Nephron progenitor cell (in vitro differentiated cells): Measurements from ENCODE around the gene HECTD3.
"Not testable (repeated sequence)": the region's sequence is repeated elsewhere in the genome, so short reads cannot be mapped to it uniquely, and the experiment has no call there.

Experiments used
- DNase-seq: peaks from one replicate; pipeline ENCODE4 v3.0.0; 2021
- H3K27ac Mint-ChIP-seq: 2 replicates; pipeline ENCODE4 v1.8.0; 2021; ENCODE audit warnings: mild to moderate bottlenecking, moderate library complexity, mixed read lengths
- H3K27me3 Mint-ChIP-seq: 2 replicates; pipeline ENCODE4 v1.8.0; 2021; ENCODE audit warnings: mild to moderate bottlenecking, low read depth, mixed read lengths; ENCODE audit not compliant: poor library complexity
- H3K36me3 Mint-ChIP-seq: 2 replicates; pipeline ENCODE4 v1.8.0; 2021; ENCODE audit warnings: low read depth, mixed read lengths
- H3K4me1 Mint-ChIP-seq: 2 replicates; pipeline ENCODE4 v1.8.0; 2021; ENCODE audit warnings: mixed read lengths
- H3K4me3 Mint-ChIP-seq: 2 replicates; pipeline ENCODE4 v1.8.0; 2021; ENCODE audit warnings: mild to moderate bottlenecking, moderate library complexity, mixed read lengths
- H3K9me3 Mint-ChIP-seq: 2 replicates; pipeline ENCODE4 v1.8.0; 2021; ENCODE audit warnings: mild to moderate bottlenecking, moderate library complexity, mixed read lengths
- CTCF ChIP-seq: fragments of 200-600 bp; sonication (generic); IDR thresholded peaks from 2 replicates; pipeline ENCODE4 v1.5.0; 2021; ENCODE audit warnings: antibody characterized with exemption

HECTD3 gene

GRCh38 chr1:44988531-44989156 lies 22.5 kb downstream of the HECTD3 start:
- H3K9me3 Mint-ChIP-seq: peaks cover 12% of the 10 kb centered on the region
- H3K4me1 Mint-ChIP-seq: peaks cover 23% of the 10 kb centered on the region
- H3K4me3 Mint-ChIP-seq: no peak overlapping the region
- H3K27ac Mint-ChIP-seq: no peak overlapping the region
- DNase-seq: no peak
- H3K36me3 Mint-ChIP-seq: peaks cover 5% of the 10 kb centered on the region
- H3K27me3 Mint-ChIP-seq: peaks cover 14% of the 10 kb centered on the region
- no peak for TF ChIP-seq CTCF

DNA sequence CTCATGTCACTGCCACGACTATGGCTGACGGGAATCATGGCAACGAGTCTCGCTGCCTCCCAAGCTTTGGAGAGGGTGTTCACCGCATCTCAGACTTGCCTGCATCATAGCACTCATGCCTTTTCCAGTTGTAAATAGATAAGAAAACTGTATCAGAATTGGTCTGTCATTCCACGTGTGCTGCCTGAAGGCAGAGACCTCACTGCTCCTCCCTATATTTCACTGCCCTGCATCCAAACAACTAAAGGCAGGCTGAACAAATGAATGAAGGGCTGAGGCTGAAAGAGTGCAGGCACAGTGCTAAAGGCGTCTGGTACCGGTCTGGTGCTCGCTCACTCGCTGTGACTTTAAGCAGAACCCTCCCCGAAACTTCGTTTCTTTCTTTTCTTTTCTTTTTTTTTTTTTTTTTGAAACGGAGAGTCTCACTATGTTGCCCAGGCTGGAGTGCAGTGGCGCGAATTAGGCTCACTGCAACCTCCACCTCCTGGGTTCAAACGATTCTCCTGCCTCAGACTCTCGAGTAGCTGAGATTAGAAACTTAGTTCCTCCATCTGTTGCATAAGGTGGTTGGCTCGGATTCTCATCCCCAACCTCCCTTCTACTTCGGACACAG lies 25.3 kb downstream of the HECTD3 start:
- TF ChIP-seq CTCF: no peak
- Mint-ChIP-seq H3K27me3 (peaks cover 9% of the 10 kb centered on the region), H3K27ac (peak overlapping the region; percentile 63), H3K9me3 (peaks cover 12% of the 10 kb centered on the region), H3K36me3 (peaks cover 7% of the 10 kb centered on the region), H3K4me1 (peaks cover 19% of the 10 kb centered on the region), H3K4me3 (peak overlapping the region; percentile 96)
- no peak for DNase-seq

DNA sequence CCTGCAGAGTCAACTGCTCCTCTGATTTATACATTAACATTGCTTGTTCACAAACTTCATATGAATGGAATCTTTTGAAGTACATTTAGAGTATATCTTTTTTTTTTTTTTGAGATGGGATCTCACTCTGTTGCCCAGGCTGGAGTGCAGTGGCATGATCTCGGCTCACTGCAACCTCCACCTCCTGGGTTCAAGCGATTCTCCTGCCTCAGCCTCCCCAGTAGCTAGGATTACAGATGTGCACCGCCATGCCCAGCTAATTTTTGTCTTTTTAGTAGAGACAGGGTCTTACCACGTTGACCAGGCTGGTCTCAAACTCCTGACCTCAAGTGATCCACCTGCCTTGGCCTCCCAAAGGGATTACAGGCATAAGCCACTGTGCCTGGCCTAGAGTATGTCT lies 33.8 kb downstream of the HECTD3 start:
- not testable (repeated sequence) for H3K4me3 Mint-ChIP-seq, H3K4me1 Mint-ChIP-seq, H3K27ac Mint-ChIP-seq, DNase-seq, H3K27me3 Mint-ChIP-seq
- Mint-ChIP-seq H3K36me3 (peaks cover 57% of the 10 kb centered on the region), H3K9me3 (peaks cover 19% of the 10 kb centered on the region)

GRCh38 chr1:44976252-44976651 lies 34.9 kb downstream of the HECTD3 start:
- Mint-ChIP-seq H3K4me1 (no peaks in the 10 kb centered on the region), H3K9me3 (peaks cover 19% of the 10 kb centered on the region), H3K27ac (no peak overlapping the region), H3K36me3 (peaks cover 63% of the 10 kb centered on the region), H3K27me3 (no peaks in the 10 kb centered on the region), H3K4me3 (no peak overlapping the region)
- no peak for DNase-seq
- no peak for TF ChIP-seq CTCF

- H3K36me3 Mint-ChIP-seq: peaks cover 50% of the 10 kb centered on the region
- peaks cover 5% of the 10 kb centered on the region for H3K4me1 Mint-ChIP-seq
- H3K27ac Mint-ChIP-seq: no peak overlapping the region
- no peaks in the 10 kb centered on the region for H3K27me3 Mint-ChIP-seq
- TF ChIP-seq CTCF: no peak
- H3K9me3 Mint-ChIP-seq: peaks cover 19% of the 10 kb centered on the region
- no peak for DNase-seq
- no peak overlapping the region for H3K4me3 Mint-ChIP-seq
Observed at GRCh38 chr1:44973645-44974044, 37.5 kb downstream of the HECTD3 start.

DNA sequence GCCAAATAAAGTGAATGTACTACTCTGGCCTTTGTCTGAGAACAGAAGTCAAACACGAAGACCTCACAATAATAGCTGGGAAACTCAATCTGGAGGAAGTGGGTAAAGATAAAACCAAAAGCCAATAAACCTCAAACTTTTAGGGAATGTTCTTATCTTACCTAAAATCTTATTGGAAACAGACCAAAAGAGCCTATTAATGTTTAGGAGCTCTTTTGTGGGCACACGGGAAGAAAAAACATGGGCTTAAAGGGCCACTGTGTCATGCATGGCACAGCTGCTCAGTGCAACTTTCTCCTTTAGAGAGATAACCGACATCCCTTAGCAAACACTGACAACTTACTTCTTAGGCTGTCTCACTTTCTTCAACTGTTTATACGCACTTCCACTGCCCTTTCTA lies 40.8 kb downstream of the HECTD3 start:
- no peak overlapping the region for H3K4me3 Mint-ChIP-seq
- peaks cover 3% of the 10 kb centered on the region for H3K27me3 Mint-ChIP-seq
- H3K36me3 Mint-ChIP-seq: peaks cover 30% of the 10 kb centered on the region
- no peaks in the 10 kb centered on the region for H3K9me3 Mint-ChIP-seq
- H3K27ac Mint-ChIP-seq: no peak overlapping the region
- DNase-seq: no peak
- TF ChIP-seq CTCF: no peak
- peaks cover 5% of the 10 kb centered on the region for H3K4me1 Mint-ChIP-seq
